C4-2B (cell line): Measurements from ENCODE around the gene APP.

ENCODE experiments used
- CTCF ChIP-seq: fragments of 450-650 bp; conservative IDR thresholded peaks from 2 replicates; pipeline ENCODE4 v1.5.1; 2017; ENCODE audit warnings: mild to moderate bottlenecking
- ZFX ChIP-seq: fragments of 450-650 bp; IDR thresholded peaks from 2 replicates; pipeline ENCODE4 v1.6.1; 2017

GRCh38 chr21:26080211-26080610, 90.4 kb downstream of the APP start:
- TF ChIP-seq CTCF (no peak), ZFX (no peak)
